Fibroblast of lung (primary cell): ENCODE results near the gene PGM1.

ENCODE experiments used
- CTCF ChIP-seq, 2 donors: IDR thresholded peaks in 1 of 2; conservative IDR thresholded peaks in 1 of 2; 1 replicate in 1 of 2; 2 replicates in 1 of 2; pipeline ENCODE4 v1.5.1; 2011 to 2012; ENCODE audit warnings: low read length in 2 of 2, control low read depth in 1 of 2, inconsistent platforms in 1 of 2, low read depth in 1 of 2, mild to moderate bottlenecking in 1 of 2
- EZH2 ChIP-seq: IDR thresholded peaks from 2 replicates; pipeline ENCODE4 v1.5.1; 2012; ENCODE audit warnings: low read length, control low read depth, mild to moderate bottlenecking; ENCODE audit errors: missing control alignments

- TF ChIP-seq EZH2 (no peak), CTCF (conservative IDR thresholded peaks at IDR 0.05 in 1 of 2, IDR thresholded peaks at IDR 0.05 in 1 of 2; ENCODE audit: low read depth in 1 of 2, low read length in 2 of 2) (no peak)
These were observed 58.0 kb downstream of the PGM1 start for GRCh38 chr1:63651161-63651701.
